IgD-negative memory B cell (primary cell): ENCODE data around the gene RNU1-3. TPM values are rescaled to one million over a fixed set of nuclear protein-coding genes. Genes with fewer than 3 reads are reported as not detected.
"Not testable (repeated sequence)": the region's sequence is repeated elsewhere in the genome, so short reads cannot be mapped to it uniquely, and the experiment has no call there.

Experiments used
- H3K27ac Mint-ChIP-seq, 3 donors: one replicate each; pipeline ENCODE4 v1.8.0; 2020 to 2022; ENCODE audit warnings: mild to moderate bottlenecking in 3 of 3, mixed read lengths in 3 of 3, moderate library complexity in 1 of 3
- H3K27me3 Mint-ChIP-seq: one replicate; pipeline ENCODE4 v1.8.0; 2021; ENCODE audit warnings: mixed read lengths
- H3K36me3 Mint-ChIP-seq: one replicate; pipeline ENCODE4 v1.8.0; 2020; ENCODE audit warnings: mild to moderate bottlenecking, mixed read lengths
- H3K4me1 Mint-ChIP-seq, 3 donors: one replicate each; pipeline ENCODE4 v1.8.0; 2020 to 2022; ENCODE audit warnings: mixed read lengths in 3 of 3, mild to moderate bottlenecking in 1 of 3
- H3K4me3 Mint-ChIP-seq, 4 donors: one replicate each; pipeline ENCODE4 v1.8.0; 2020 to 2022; ENCODE audit warnings: mild to moderate bottlenecking in 4 of 4, mixed read lengths in 4 of 4, moderate library complexity in 3 of 4
- H3K9me3 Mint-ChIP-seq, 3 donors: one replicate each; pipeline ENCODE4 v1.8.0; 2020 to 2021; ENCODE audit warnings: mixed read lengths in 3 of 3, mild to moderate bottlenecking in 1 of 3
- polyA plus RNA-seq: library from polyadenylated mRNA; unstranded; fragments of 300-500 nt; fragmentation: Illumina TruSeq; gene quantifications from one replicate; pipeline ENCODE4 v1.2.3, GENCODE V29; 2021

The RNU1-3 gene
- polyA plus RNA-seq, 1 donor from 2014 or later: not detected

DNA sequence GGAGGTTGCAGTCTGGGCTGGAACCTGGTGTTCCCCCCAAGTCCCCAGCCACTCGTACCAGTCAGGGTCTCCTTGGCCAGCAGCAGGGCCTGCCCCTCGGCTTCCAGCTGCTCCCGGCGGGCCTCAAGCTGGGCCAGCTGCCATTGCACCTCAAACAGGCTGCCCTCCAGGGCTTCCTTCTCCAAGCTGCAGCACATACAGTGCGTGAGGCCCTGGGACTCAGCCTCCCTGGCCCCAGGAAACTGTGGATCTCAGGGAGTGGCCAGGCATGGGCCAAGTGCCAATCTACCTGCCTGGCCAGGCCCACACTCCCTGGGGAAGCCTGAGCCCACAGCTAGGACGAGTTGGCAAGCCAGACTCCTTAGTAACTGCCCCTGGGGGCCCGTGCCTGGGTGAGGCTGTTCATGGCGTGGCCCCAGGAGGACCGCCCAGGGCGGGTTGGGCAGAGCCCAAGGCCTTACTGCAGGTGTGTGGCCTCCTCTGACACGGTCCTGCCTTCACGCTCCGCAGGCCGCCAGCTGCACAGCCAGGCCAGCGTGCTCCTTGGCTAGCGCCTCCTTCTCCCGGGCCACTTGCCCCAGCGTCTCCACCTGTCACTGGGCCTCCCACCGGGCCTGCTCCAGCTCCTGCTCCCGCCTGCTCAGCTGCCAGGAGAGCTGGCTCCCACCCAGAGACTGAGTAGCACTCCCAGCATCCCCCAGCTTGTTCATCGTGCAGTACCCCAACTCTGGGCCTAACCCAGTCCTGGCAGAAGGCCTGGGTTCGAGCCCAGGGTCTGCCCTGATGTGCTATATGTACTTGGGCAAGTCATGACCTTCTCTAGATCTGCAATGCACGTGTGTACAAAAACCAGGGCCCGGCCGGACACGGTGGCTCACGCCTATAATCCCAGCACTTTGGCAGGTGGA, 42.7 kb downstream of the RNU1-3 start:
- H3K4me3 Mint-ChIP-seq, H3K27ac Mint-ChIP-seq, H3K36me3 Mint-ChIP-seq, H3K27me3 Mint-ChIP-seq, H3K9me3 Mint-ChIP-seq, H3K4me1 Mint-ChIP-seq: not testable (repeated sequence)

DNA sequence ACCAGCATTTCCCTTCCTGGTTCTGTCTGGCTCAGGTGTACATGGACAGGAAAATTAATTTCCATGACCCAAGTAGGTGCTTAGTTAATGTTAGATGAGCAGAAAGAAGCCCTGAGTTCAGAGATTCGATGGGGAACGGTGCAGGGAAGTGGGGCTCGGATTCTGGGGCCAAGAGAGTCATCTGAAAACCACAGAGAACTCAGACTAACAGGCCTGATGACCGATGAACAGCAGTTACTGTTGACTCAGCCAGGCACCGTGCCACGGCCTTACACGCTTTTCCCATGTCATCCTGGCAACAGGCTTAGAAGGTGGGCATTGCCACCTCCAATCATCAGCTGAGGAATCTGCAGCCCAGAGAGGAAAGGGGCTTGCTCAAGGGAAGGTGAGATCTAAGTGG, 43.4 kb downstream of the RNU1-3 start:
- H3K27me3 Mint-ChIP-seq, H3K27ac Mint-ChIP-seq, H3K9me3 Mint-ChIP-seq, H3K4me3 Mint-ChIP-seq, H3K4me1 Mint-ChIP-seq, H3K36me3 Mint-ChIP-seq: not testable (repeated sequence)

DNA sequence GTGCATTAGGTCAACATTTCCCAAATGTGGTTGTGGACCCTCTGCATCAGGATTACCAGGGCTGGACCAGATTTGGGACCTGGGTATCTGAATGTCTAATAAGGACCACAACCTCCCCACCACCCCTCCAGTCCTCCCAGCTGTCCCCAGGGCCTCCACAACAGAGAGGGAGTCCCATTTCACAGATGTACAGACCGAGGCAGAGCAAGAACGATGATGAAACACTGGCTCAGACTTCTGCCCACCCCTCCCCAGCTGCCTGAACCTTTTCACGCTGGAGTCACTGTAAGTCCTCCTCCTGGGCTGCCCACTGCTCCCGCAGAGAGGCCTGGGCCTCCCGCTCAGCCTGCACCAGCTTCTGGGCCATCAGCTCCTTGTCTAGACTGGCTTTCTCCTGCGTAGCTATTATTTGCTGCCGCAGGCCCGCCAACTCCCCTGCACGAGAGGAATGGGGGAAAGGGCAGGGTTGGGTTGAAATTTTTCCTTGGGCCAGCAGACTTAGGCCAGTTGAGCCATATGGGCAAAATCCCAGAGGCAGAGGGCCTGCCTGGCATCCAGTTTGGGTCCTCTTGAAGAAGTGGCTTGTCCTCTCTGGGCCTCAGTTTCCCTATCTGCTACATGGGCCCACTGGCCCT, 45.0 kb downstream of the RNU1-3 start:
- not testable (repeated sequence) for H3K36me3 Mint-ChIP-seq, H3K9me3 Mint-ChIP-seq, H3K27me3 Mint-ChIP-seq, H3K27ac Mint-ChIP-seq, H3K4me3 Mint-ChIP-seq, H3K4me1 Mint-ChIP-seq

DNA sequence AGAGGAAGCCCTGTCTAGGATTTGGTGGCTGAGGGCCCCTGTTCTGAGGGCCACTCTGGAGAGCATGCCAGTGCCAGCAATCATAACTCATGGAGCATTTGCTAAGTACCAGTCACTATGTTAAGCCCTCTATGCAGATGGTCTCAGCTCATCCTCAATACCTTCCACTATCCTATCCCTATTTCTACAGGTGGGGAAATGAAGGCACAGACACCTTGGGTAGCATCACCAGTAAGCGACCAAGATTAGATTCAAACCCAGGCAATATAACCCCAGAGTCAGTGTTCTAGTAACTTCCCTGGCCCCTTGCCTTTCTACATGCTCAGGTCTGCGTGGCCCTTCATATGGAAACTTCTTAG, 45.5 kb downstream of the RNU1-3 start:
- Mint-ChIP-seq H3K9me3 (no peaks in the 10 kb centered on the region), H3K27me3 (no peaks in the 10 kb centered on the region), H3K4me1 (peaks cover 0 to 1% (median 0%) of the 10 kb centered on the region in 3 donors), H3K27ac (no peak overlapping the region), H3K36me3 (peaks cover 2% of the 10 kb centered on the region), H3K4me3 (no peak overlapping the region)

DNA sequence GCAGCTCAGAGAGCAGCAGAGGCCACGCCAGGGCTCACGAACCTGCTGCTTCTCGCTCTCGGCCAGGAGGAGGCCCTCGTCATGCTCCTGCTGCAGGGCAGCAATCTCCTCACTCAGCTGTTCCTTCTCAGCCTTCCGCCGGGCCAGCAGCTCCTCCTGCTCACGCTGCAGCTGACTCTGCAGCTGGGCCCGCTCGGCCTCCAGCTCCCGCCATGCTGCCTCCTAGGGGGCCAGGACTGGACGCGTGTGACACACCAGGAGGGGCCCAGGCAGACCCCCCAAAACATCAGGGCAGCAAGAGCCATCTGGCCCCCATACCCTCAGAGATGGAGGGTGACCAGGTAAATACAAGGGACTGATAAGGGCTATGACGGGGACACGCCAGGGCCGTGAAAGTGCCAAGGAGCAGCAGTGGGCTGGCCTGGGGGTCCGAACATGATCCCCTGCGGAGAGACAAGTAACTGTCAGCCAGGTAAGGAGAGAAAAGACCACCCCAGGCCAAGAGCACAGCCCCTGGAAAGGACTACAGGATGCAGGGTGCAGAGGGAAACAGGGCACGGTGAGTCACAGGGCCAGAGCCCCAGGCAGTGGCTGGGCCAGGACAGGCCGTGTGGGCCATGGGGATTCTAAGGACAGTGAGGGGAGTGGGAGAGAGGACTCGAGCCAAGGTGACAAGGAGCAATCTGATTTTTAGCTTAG, 46.8 kb downstream of the RNU1-3 start:
- not testable (repeated sequence) for H3K27ac Mint-ChIP-seq, H3K36me3 Mint-ChIP-seq, H3K4me3 Mint-ChIP-seq, H3K9me3 Mint-ChIP-seq, H3K27me3 Mint-ChIP-seq, H3K4me1 Mint-ChIP-seq

DNA sequence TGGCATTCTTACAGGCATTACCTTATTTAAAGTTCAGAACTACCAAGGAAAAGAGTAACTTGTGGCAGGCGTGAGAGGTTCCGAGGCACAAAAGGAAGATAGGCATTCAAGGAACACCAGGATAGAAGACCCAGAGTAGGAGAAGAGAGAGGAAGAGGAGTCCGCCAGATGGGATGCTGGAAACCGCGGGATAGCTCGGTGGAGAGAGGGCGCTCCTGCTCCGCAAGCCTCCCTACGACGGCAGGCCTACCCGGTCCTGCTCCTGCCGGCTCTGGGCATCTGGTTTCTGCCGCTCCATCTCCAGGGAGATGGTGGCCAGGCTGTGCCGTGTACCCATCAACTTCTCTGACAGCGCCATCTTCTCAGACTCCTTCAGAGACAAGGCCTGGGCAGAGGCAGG, 48.0 kb downstream of the RNU1-3 start:
- Mint-ChIP-seq H3K4me3 (no peak overlapping the region), H3K4me1 (no peaks in the 10 kb centered on the region), H3K27ac (no peak overlapping the region), H3K9me3 (no peaks in the 10 kb centered on the region), H3K36me3 (no peaks in the 10 kb centered on the region), H3K27me3 (no peaks in the 10 kb centered on the region)

DNA sequence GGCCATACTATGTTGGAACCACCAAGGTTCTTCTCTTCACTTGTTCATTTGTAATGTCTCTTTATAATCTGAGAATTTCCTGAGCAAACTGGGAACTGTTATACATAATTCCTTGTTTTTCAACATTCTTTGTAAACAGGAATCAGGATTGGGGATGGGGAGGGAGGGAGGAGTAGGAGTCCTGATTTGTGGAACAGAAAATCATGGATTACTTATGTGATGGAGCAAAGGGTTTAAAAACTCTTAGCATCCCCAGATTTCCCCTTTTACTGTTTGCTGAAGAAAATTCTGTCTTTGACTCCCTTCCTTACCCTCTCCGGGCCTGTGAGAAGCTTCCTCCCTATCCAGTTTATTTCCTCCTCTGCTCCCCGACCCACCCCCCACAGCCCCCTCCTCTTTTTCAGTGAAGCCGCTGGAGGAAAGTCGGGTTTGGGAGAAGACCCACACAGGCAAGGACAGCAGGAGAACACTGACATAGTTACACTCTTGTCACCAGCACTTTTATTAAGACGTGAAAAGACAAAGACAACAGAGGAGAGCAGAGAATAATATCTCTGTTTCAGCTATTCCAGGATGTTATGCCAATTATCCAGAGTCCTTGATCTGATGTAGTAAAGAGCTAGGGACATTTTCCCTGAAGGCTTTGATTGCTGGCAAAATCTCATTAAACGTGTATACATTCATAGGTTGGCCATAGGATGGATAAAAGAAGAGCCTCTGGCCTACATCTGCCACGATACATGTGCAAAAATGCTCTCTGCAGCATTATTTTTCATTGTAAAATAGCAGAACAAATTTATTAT, 48.8 kb downstream of the RNU1-3 start:
- H3K36me3 Mint-ChIP-seq: no peaks in the 10 kb centered on the region
- no peak overlapping the region for H3K27ac Mint-ChIP-seq
- no peaks in the 10 kb centered on the region for H3K9me3 Mint-ChIP-seq
- H3K4me1 Mint-ChIP-seq: no peaks in the 10 kb centered on the region
- H3K27me3 Mint-ChIP-seq: no peaks in the 10 kb centered on the region
- no peak overlapping the region for H3K4me3 Mint-ChIP-seq

DNA sequence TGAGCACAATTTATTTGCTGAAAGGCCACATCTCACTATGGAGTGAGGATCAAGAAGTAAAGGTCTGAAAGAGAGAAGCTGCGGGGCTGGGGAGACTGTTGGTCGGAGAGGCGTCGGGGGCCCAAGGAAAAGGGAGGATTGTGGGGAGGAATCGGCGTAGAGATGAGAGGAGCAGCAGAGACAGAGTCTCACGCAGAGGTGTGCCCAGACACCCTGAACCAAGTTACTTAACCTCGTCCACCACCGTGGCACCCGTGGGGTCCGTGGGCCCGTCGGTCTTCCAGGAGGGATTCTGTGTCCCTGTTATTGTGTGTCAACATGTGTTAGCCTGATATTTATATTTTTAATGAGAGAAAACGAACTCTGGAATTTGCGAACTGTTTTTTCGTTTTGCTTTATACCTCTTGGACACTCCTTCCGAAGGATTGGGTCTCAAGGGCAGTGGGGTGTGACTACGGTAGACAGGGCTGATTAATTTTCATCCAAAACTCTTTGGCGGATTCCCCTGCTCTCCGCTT, 49.6 kb downstream of the RNU1-3 start:
- no peaks in the 10 kb centered on the region for H3K9me3 Mint-ChIP-seq
- no peak overlapping the region for H3K4me3 Mint-ChIP-seq
- no peaks in the 10 kb centered on the region for H3K27me3 Mint-ChIP-seq
- H3K4me1 Mint-ChIP-seq: no peaks in the 10 kb centered on the region
- no peaks in the 10 kb centered on the region for H3K36me3 Mint-ChIP-seq
- H3K27ac Mint-ChIP-seq: no peak overlapping the region

Other genes with a start within 250 kb of the RNU1-3 start
- gene SPATA21, start 229.5 kb downstream of the RNU1-3 start, polyA plus RNA-seq: not detected
- 144 TPM for gene NECAP2, start 226.2 kb downstream of the RNU1-3 start, polyA plus RNA-seq
- gene RNU1-1, start 152.7 kb downstream of the RNU1-3 start, polyA plus RNA-seq: not detected
- gene NBPF1, start 53.4 kb downstream of the RNU1-3 start, polyA plus RNA-seq: 15.5 TPM
- not detected for gene RNU1-4, start 73.6 kb upstream of the RNU1-3 start, polyA plus RNA-seq
- gene RNU1-2, start 229.0 kb upstream of the RNU1-3 start, polyA plus RNA-seq: not detected